Ishikawa (cell line): ENCODE results near the gene KBTBD12.

Experiments
- CEBPB ChIP-seq: IDR thresholded peaks from 2 replicates; pipeline ENCODE4 v1.6.1; 2012
- CREB1 ChIP-seq: IDR thresholded peaks from 2 replicates; pipeline ENCODE4 v1.6.1; 2012; ENCODE audit warnings: low read depth
- EGR1 ChIP-seq: IDR thresholded peaks from 2 replicates; pipeline ENCODE4 v1.6.1; 2012
- EP300 ChIP-seq: IDR thresholded peaks from 2 replicates; pipeline ENCODE4 v1.6.1; 2012; ENCODE audit warnings: borderline replicate concordance
- FOXM1 ChIP-seq: IDR thresholded peaks from 2 replicates; pipeline ENCODE4 v1.6.1; 2012; ENCODE audit warnings: low read depth, borderline replicate concordance
- NFIC ChIP-seq: IDR thresholded peaks from 2 replicates; pipeline ENCODE4 v1.6.1; 2012
- RAD21 ChIP-seq: IDR thresholded peaks from 2 replicates; pipeline ENCODE4 v1.6.1; 2012; ENCODE audit warnings: low read depth
- REST ChIP-seq: IDR thresholded peaks from 2 replicates; pipeline ENCODE4 v1.6.1; 2012; ENCODE audit warnings: low read depth, mild to moderate bottlenecking
- TAF1 ChIP-seq: IDR thresholded peaks from 2 replicates; pipeline ENCODE4 v1.6.1; 2012; ENCODE audit warnings: low read depth, mild to moderate bottlenecking
- TCF12 ChIP-seq: IDR thresholded peaks from 2 replicates; pipeline ENCODE4 v1.6.1; 2012; ENCODE audit warnings: low read depth
- TEAD4 ChIP-seq: IDR thresholded peaks from 2 replicates; pipeline ENCODE4 v1.6.1; 2012
- USF1 ChIP-seq: IDR thresholded peaks from 2 replicates; pipeline ENCODE4 v1.6.1; 2012
- YY1 ChIP-seq: IDR thresholded peaks from 2 replicates; pipeline ENCODE4 v1.6.1; 2012; ENCODE audit warnings: low read depth
- ZBTB7A ChIP-seq: IDR thresholded peaks from 2 replicates; pipeline ENCODE4 v1.6.1; 2012; ENCODE audit warnings: low read depth
- TF ChIP-seq, protein P1 (sequence below): IDR thresholded peaks from 2 replicates; pipeline ENCODE4 v1.6.1; 2012

KBTBD12 gene

DNA sequence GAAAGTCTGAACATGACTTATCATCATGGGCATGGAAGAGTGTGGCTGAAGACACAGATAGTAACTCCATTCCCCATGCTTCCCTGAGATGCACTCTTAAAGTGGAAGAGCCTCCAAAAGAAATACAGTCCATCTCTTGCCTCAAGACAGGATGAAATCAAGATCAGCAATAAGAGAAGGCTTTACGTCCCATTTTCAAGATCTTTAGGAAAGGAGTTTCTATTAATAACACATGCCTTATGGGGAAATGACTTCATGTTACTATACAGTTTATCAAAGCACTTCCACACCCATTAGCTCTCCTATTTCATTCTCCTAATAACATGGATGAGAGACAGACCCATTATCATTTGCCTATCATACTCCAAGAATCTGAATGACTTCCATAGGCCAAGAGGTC, 6.1 kb upstream of the KBTBD12 start:
- TF ChIP-seq TAF1 (no peak), CREB1 (no peak), EP300 (no peak), USF1 (no peak), REST (no peak), FOXM1 (no peak), YY1 (no peak), ZBTB7A (no peak), EGR1 (no peak), TEAD4 (no peak), NFIC (no peak), RAD21 (no peak), TCF12 (no peak), CEBPB (no peak)
- TF ChIP-seq, protein P1, sequence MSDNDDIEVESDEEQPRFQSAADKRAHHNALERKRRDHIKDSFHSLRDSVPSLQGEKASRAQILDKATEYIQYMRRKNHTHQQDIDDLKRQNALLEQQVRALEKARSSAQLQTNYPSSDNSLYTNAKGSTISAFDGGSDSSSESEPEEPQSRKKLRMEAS, result no peak

GRCh38 chr3:127909646-127910045, 5.4 kb upstream of the KBTBD12 start:
- TF ChIP-seq REST (no peak), CREB1 (no peak), TCF12 (no peak), EGR1 (no peak)

DNA sequence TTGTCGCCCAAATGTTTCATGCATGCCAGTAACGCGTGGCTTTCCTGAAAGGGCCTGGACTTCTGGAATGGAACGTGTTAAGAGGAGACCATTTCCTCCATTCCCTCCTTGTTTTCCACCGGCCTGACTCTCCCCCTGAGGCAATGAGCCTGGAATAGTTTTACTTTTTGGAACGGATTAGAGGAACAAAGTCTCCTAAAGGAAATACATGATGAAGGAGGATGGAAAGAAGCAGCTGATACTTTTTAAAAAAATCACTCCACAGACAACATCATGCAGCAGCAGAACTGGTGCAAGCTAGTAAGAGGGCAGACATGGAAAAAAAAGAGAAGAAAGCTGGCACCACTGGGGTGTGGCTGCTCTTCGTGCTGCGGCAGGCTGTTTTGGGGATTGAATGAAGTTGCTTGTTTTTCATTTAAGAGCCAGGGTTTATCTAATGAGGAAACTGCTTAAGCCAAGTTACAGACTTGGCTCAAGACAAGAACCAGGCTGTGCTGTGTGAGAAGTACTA, 3.6 kb upstream of the KBTBD12 start:
- TF ChIP-seq YY1 (no peak), EGR1 (no peak), TCF12 (no peak), CEBPB (no peak), RAD21 (no peak), ZBTB7A (no peak), EP300 (no peak), USF1 (no peak), CREB1 (no peak), TEAD4 (no peak), NFIC (no peak)
- TF ChIP-seq, protein P1, result no peak

- TF ChIP-seq YY1 (no peak), USF1 (no peak), ZBTB7A (no peak), RAD21 (no peak), EP300 (no peak), EGR1 (no peak), TCF12 (no peak), TEAD4 (no peak), REST (no peak), FOXM1 (no peak), TAF1 (no peak), NFIC (no peak), CREB1 (no peak), CEBPB (no peak)
- TF ChIP-seq, protein P1, result no peak
Measured at GRCh38 chr3:127914584-127914983, 448 bp upstream of the KBTBD12 start.
